K562 (cell line): ENCODE measurements around the gene CHRM1. TPM values are rescaled to one million over a fixed set of nuclear protein-coding genes. Genes with fewer than 3 reads are reported as not detected.

ENCODE experiments used
- ETV5 ChIP-seq: sonication (generic); formaldehyde crosslinking; IDR thresholded peaks from 2 replicates; pipeline ENCODE4 v1.4.0; 2020; ENCODE audit warnings: low read depth, mild to moderate bottlenecking, missing genetic modification reagents
- HNRNPLL ChIP-seq: fragments of 200-400 bp; formaldehyde crosslinking; IDR thresholded peaks from 2 replicates; pipeline ENCODE4 v1.6.1; 2017; ENCODE audit warnings: low read length, low read depth, mild to moderate bottlenecking; ENCODE audit not compliant: poor library complexity, severe bottlenecking
- PRMT5 ChIP-seq: sonication (generic); formaldehyde crosslinking; IDR thresholded peaks from 2 replicates; pipeline ENCODE4 v1.5.0; 2020; ENCODE audit warnings: missing genetic modification reagents
- SMAD3 ChIP-seq: fragments of 450-650 bp; formaldehyde crosslinking; conservative IDR thresholded peaks from 2 replicates; pipeline ENCODE4 v1.4.0; 2020; ENCODE audit warnings: mild to moderate bottlenecking
- ZBTB8A ChIP-seq: fragments of 450-650 bp; IDR thresholded peaks from 2 replicates; pipeline ENCODE4 v1.6.1; 2018; ENCODE audit warnings: mild to moderate bottlenecking, moderate library complexity; ENCODE audit not compliant: partially characterized antibody
- polyA plus RNA-seq, 8 experiments: library from polyadenylated mRNA; depleted of rRNA in 4 of 8; stranded (reverse) in 5 of 8; unstranded in 3 of 8; fragments of >200 nt; fragmentation: Nextera tagmentation in 2 of 8; fragmentation: Illumina TruSeq in 1 of 8; extraction: Ambion mirVana in 2 of 8; extraction: Trizol in 1 of 8; gene quantifications; 2 replicates each; pipeline versions ENCODE4 v1.2.1 to v1.2.3, GENCODE V29; 2011 to 2014; ENCODE audit warnings: inconsistent platforms in 1 of 8, missing spikeins in 1 of 8
- total RNA-seq, 7 experiments: library from RNA; depleted of rRNA in 6 of 7; stranded (reverse); fragments of >200 nt in 6 of 7; fragmentation: Illumina TruSeq in 2 of 7; extraction: Trizol in 2 of 7; gene quantifications; 2 replicates each; pipeline versions ENCODE4 v1.2.1 to v1.2.3, GENCODE V29; 2011 to 2021; ENCODE audit warnings: low replicate concordance in 1 of 7
- TF ChIP-seq, protein P1 (sequence below), 2 experiments: fragments of 250-450 bp in 1 of 2; fragments of 450-650 bp in 1 of 2; sonication (Bioruptor Pico) in 1 of 2; IDR thresholded peaks; 2 replicates each; pipeline versions ENCODE4 v1.6.1 to v1.8.0; 2016 to 2021; ENCODE audit warnings: mild to moderate bottlenecking in 2 of 2, moderate library complexity in 2 of 2, missing compliant biosample characterization in 1 of 2, missing genetic modification characterization in 1 of 2
- TF ChIP-seq, protein P2 (sequence below): fragments of 450-650 bp; IDR thresholded peaks from 2 replicates; pipeline ENCODE4 v1.6.1; 2017; ENCODE audit warnings: mild to moderate bottlenecking, moderate library complexity
- TF ChIP-seq, protein P3 (sequence below), 2 experiments: IDR thresholded peaks in 1 of 2; conservative IDR thresholded peaks in 1 of 2; 2 replicates each; pipeline ENCODE4 v1.6.1; 2016; ENCODE audit warnings: low read depth in 2 of 2, mild to moderate bottlenecking in 1 of 2, missing compliant biosample characterization in 1 of 2, missing genetic modification characterization in 1 of 2, moderate library complexity in 1 of 2

CHRM1 gene
- total and polyA plus RNA-seq, 9 of the 15 experiments (the other 6 are each of a cell fraction or from before 2014, with no cell fraction given): not detected

DNA sequence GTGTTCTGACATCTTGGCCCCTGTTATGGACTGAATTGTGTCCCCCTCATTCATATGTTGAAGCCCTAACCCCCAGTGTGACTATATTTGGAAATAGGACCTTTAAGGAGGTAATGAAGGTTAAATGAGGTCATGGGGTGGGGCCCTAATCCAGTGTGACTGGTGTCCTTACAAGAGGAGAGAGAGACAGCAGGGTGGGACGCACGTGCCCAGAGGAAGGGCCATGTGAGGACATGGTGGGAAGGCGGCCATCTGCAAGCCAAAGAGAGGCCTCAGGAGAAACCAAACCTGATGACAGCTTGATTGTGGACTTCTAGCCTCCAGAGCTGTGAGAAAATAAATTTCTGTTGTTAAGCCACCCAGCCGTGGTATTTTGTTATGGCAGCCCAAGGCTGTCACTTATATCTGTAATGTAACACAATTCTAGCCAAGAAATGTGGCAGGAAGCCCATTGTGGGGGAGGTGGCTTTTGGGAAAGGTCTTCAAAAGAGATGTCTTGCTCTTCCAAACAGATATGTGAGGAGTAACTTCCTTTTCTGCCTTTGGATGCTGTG is 39.9 kb upstream of the CHRM1 start (continued):
- TF ChIP-seq HNRNPLL (no peak), ZBTB8A (no peak), ETV5 (no peak), SMAD3 (CRISPR knock-in tag) (no peak), PRMT5 (no peak)
- TF ChIP-seq, protein P1, sequence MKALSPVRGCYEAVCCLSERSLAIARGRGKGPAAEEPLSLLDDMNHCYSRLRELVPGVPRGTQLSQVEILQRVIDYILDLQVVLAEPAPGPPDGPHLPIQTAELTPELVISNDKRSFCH (CRISPR knock-in tag; IDR thresholded peaks at IDR 0.05): no peak
- TF ChIP-seq, protein P1 (tag; IDR thresholded peaks at IDR 0.05): peak; percentile 22; the same call in 1 of the 2 replicates
- TF ChIP-seq, protein P2, sequence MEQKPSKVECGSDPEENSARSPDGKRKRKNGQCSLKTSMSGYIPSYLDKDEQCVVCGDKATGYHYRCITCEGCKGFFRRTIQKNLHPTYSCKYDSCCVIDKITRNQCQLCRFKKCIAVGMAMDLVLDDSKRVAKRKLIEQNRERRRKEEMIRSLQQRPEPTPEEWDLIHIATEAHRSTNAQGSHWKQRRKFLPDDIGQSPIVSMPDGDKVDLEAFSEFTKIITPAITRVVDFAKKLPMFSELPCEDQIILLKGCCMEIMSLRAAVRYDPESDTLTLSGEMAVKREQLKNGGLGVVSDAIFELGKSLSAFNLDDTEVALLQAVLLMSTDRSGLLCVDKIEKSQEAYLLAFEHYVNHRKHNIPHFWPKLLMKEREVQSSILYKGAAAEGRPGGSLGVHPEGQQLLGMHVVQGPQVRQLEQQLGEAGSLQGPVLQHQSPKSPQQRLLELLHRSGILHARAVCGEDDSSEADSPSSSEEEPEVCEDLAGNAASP: peak; percentile 63
- TF ChIP-seq, protein P3, sequence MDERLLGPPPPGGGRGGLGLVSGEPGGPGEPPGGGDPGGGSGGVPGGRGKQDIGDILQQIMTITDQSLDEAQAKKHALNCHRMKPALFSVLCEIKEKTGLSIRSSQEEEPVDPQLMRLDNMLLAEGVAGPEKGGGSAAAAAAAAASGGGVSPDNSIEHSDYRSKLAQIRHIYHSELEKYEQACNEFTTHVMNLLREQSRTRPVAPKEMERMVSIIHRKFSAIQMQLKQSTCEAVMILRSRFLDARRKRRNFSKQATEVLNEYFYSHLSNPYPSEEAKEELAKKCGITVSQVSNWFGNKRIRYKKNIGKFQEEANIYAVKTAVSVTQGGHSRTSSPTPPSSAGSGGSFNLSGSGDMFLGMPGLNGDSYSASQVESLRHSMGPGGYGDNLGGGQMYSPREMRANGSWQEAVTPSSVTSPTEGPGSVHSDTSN (CRISPR knock-in tag; IDR thresholded peaks at IDR 0.05; ENCODE audit: low read depth): no peak
- TF ChIP-seq, protein P3 (tag; conservative IDR thresholded peaks at IDR 0.05; ENCODE audit: low read depth): peak; percentile 59
